HL-60/S4 treated with phorbol 12-myristate 13-acetate at 8.2 ng/mL for 4 days and 3 days (cell line): ENCODE data around the gene RNF112.

ENCODE experiments used
- in situ Hi-C: fragments of 300-500 bp; cut with MboI; formaldehyde crosslinking; loops from 2 replicates; pipeline ENCODE4 v1.15.0; 2022; ENCODE audit warnings: low sequenced_read_pairs

RNF112 gene

DNA sequence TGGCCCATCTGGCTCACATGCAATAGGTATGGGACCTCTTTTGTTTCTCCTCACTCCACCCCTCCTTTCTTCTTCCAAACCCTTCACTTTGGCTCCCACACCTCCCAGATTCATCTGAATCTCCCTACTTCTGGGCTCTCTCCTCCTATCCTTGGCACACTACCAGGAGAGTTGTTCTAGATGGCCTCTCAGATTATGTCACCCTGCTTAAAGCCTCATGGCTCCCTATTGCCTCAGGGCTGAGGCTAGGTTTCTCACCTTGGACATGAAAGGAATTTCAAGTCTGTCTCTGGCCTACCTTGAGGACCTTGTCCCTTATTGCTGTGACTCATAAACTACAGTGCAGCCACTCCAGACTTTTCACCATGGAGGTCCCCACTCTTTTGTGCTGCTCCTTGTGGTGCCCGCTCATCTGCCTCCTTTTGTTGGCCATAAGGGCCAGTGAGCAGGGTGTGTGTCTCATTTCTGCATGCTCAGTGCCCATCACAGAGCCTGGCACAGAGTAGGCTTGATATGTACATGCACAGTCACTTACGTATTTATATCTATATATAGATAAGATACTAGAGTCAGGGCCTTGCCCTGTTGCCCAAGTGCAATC is 23.0 kb upstream of the RNF112 start:
- in situ Hi-C loops = no loop called here

DNA sequence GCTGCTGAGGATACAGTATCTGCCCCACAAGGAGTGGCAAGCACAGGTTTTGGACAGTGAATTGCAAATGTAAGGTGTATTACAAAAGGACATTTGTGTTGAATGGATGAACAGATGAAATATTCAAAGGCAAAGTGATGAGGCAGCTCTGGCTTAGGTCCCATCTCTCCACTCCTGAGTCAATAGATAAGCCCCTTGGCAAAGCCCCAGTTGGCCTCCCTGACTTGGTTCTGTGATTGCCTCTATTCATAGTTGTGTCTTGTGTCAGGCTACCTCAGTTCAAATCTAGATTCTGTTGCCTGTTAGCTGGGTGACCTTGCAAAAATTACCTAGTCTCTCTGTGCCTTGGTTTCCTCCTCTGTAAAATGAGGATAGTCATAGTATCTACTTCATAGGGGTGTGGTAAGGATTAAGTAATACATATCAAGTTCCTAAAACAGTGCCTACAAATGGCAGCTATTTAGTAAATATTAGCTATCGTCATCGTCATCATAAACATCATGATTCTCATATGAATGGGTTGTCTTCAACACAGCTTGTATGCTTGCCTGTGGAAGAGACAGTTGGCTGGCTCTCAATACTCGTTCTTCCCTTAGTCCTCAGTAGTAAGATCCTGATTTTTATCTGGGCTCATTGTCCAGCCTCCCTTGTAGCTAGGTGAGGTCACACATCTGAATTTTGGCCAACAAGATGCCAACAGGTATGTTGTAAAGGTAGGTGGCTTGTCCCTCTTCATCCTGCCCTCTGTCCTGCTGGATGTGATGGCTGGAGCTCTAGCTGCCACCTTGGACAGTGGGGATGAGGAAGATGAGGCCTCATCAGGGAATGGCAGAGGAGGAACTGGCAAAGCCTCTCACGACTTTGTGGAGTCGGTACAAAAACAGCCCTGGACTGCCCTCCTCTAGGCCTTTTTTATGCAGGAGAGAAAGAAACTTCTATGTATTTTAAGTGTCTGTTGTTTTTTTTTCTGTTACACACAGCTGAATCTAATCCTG is 21.9 kb upstream of the RNF112 start:
- in situ Hi-C loops = no loop called here

GRCh38 chr17:19390951-19391350 is 20.1 kb upstream of the RNF112 start:
- in situ Hi-C loops = no loop called here

DNA sequence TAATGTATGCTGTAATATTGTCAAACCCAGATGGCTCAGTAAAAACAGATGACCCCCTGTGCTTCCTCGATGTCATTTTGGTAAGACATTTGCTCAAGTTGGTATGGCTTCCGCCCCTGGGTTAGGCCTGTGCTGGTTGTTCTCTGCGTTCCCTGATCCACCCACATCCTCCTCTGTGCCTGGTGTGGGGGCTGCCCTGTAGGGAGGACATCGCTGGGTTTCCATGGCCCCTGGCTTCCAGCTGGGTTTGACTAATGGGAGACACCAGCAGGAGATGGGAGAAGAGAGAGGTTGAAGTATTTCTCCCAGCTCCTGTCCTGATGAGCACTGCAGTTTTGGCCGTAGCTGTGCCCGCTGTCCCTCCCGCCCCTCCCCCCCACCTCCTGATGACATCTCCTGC is 19.6 kb upstream of the RNF112 start:
- in situ Hi-C loops = no loop called here

DNA sequence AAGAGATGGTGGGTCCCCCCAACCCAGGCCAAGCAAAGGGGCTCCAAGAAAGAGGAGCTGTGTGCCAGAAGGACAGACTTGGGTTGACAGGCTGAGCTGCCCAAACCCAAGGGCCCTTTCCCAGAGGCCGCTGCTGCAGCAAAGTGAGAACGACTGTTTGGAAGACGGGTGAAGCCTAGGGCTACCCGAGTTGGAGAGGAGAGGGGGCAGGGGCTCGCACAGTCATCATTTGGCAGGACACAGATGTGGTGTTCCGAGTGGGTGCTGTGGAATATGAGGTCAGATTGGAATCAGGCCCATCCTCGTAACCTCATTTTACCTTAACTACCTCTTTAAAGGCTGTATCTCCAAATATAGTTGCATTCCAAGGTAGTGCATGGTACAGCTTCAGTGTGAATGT is 18.7 kb upstream of the RNF112 start:
- in situ Hi-C loops = no loop called here

GRCh38 chr17:19397556-19398041 is 13.4 kb upstream of the RNF112 start:
- in situ Hi-C loops = no loop called here

GRCh38 chr17:19398301-19399181 is 12.5 kb upstream of the RNF112 start:
- in situ Hi-C loops = no loop called here

- in situ Hi-C loops = no loop called here
These were observed 11.1 kb upstream of the RNF112 start for GRCh38 chr17:19399750-19400450.

DNA sequence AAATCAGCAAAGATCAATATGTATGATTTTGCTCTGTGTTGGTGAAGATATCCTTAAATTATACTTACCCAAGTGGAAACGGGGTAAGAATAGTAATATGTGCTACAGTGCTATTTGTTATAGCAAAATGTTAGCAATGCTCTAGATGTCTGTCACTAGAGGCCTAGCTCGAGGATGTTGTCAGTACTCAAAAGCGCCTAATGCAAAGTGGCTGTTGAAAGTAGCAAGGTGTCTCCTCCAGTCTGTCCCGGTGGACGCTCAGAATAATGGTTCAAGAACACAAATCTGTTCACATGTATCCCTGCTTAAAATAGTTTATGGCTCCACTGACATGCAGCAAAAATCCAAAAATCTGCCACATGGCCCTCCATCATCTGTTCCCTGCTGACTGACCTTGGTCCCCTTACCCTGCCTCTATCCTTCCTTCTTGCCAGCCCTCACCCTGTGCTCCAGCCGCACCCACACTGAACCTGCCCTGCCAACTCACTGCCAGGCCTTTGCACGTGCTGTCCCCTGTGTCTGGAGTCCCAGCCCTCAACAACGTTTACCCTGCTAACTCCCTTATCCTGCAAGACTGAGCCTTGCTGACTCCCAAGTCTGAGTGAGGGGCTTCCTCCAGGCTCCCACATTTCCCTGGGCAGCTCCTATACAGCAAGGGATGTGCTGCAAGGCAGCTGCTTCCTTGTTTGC is 9.6 kb upstream of the RNF112 start:
- in situ Hi-C loops = no loop called here

GRCh38 chr17:19402171-19402570 is 8.9 kb upstream of the RNF112 start:
- in situ Hi-C loops = no loop called here

GRCh38 chr17:19403021-19403420 is 8.0 kb upstream of the RNF112 start:
- in situ Hi-C loops = no loop called here

GRCh38 chr17:19404264-19404663 is 6.8 kb upstream of the RNF112 start:
- in situ Hi-C loops = no loop called here

DNA sequence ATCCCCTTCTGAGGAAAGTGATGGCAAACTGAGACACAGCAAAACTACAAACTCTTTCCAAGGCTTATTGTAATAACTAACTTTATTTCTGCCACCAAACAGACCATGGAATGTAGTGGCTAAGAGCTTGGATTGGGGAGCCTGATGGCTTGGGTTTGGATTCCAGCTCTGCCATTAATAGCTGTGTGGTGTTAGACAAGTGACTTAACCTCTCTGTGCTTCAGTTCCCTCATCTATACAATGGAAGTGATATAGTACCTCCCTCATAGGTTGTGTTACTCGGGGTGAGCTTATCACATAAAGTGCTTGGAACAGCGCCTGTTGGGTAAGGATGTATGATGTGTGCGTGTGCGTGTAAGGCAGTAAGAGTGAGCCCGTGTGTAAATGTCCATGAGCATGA is 5.9 kb upstream of the RNF112 start:
- in situ Hi-C loops = no loop called here

DNA sequence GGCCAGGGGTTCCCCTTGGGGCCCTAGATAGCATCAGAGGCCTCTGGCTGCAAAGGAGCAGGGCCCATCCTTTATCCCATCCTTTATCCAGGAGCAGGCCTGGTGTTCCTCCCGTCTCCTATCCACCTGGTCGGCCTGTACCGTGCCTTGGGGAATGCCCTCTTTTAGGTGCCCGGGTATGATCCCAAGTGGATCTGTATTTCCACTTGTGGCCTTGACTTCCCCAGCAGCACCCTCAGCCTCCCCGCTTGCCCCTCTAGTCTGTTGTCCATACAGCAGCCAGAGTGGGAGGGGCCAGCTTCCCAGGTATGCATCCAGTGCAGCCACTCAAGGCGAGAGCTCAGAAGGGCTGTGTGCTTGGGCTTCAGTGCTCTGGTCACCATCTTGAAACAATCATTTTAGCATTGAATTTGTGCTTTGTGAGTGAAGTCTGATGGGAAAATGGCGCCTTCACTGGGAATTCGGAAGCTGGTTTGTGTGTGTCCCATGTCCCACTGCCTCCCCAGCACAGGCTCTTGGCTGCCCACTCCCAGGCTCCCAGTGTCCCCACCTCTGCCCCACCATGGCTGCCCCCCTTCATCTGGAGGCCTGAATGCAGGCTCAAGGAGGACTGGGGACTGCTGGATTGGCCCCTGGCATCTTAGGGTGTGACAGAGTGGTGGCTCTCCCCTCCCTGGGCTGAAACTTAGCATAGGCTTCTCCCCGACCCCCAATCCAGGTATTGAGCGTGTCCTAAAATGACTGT is 3.3 kb upstream of the RNF112 start:
- in situ Hi-C loops = no loop called here

DNA sequence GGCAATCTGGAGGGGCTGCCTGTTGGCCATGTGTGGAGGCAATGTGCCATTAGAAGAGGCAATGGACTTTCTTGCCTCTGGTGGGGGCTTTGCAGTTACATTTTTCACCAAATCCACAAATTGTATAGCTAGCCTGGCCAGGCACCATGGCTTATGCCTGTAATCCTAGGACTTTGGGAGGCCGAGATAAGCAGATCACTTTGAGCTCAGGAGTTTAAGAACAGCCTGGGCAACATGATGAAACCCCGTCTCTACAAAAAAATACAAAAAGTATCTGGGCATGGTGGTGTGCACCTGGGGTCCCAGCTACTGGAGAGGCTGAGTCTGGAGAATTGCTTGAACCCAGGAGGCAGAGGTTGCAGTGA is 2.7 kb upstream of the RNF112 start:
- in situ Hi-C loops = no loop called here

DNA sequence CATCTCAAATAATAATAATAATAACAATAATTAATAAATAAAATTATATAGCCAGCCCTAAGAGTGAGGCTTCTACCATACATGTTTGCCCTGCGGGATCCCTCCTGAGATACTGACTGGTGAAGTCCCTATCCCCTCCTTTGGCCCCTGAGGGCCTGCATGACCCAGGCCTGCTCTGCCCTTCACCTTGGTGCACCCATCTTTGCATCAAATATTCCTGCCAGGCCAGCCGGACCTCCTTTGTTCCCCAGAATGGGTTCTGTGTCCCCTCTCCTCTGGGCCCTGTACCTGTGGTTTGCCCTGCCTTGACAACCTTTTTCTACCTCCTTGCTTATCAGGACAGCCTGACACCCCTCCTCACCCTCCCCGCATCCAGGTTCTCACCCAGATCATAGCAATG is 2.0 kb upstream of the RNF112 start:
- in situ Hi-C loops = no loop called here

- in situ Hi-C loops = no loop called here
These were observed 1.5 kb upstream of the RNF112 start for GRCh38 chr17:19409509-19409908.

- in situ Hi-C loops = no loop called here
These were observed 941 bp upstream of the RNF112 start for GRCh38 chr17:19410091-19410490.

DNA sequence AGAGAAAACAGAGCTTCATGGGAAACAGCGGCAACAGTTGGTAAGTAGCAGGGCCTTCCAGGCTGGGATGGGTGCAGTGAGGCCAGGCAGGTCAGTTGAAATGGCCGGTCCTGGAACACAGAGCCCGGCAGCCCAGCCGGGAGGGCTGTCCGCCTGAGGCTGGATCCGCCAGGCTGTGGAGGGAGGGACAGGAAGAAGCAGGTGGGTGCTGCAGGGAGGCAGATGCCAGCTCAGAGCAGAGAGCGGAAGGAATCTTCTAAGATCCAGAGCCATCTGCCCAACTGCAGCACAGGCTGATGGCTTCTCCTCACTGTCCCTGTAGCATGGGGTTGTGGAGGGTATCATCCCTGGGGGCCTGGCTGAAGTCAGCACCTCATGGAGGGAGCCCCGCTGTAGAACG is 599 bp downstream of the RNF112 start:
- in situ Hi-C loops = no loop called here
